Activated CD4-positive, alpha-beta T cell treated with anti-CD3 and anti-CD28 coated beads for 36 hours (primary cell): ENCODE results near the gene CCSER1. TPM values are rescaled to one million over a fixed set of nuclear protein-coding genes. Genes with fewer than 3 reads are reported as not detected.
"Not testable (repeated sequence)": the region's sequence is repeated elsewhere in the genome, so short reads cannot be mapped to it uniquely, and the experiment has no call there.

ENCODE experiments used
- ATAC-seq: fragments of 200-7000 bp; cut with Tn5 transposase; one replicate; pipeline ENCODE4 v1.10.0; 2021; ENCODE audit warnings: mild to moderate bottlenecking, moderate library complexity
- CTCF ChIA-PET: fragments of 350-600 bp; sonication (Branson Sonifier 250); formaldehyde crosslinking; loops from one replicate; lab custom pipeline; 2021; ENCODE audit warnings: antibody characterized with exemption; lab: Charles Lee
- POLR2A ChIA-PET: fragments of 350-600 bp; sonication (Branson Sonifier 250); formaldehyde crosslinking; loops from one replicate; lab custom pipeline; 2021; ENCODE audit warnings: antibody characterized with exemption, inconsistent platforms; lab: Charles Lee
- DNase-seq: peaks from one replicate; pipeline ENCODE4 v3.0.0-alpha.2; 2020
- H3K27ac Mint-ChIP-seq: one replicate; pipeline ENCODE4 v1.8.0; 2021; ENCODE audit warnings: mixed read lengths
- H3K27me3 Mint-ChIP-seq: one replicate; pipeline ENCODE4 v1.8.0; 2021; ENCODE audit warnings: mixed read lengths
- H3K36me3 Mint-ChIP-seq: one replicate; pipeline ENCODE4 v1.8.0; 2021; ENCODE audit warnings: low read depth, mixed read lengths
- H3K4me1 Mint-ChIP-seq: one replicate; pipeline ENCODE4 v1.8.0; 2021; ENCODE audit warnings: mixed read lengths
- H3K4me3 Mint-ChIP-seq: one replicate; pipeline ENCODE4 v1.8.0; 2021; ENCODE audit warnings: mild to moderate bottlenecking, moderate library complexity, mixed read lengths
- H3K9me3 Mint-ChIP-seq: one replicate; pipeline ENCODE4 v1.8.0; 2021; ENCODE audit warnings: low read depth, mixed read lengths
- intact Hi-C, 2 experiments: fragments of 100-400 bp; cut with DNase I in 1 of 2; cut with micrococcal nuclease in 1 of 2; formaldehyde crosslinking; loops; one replicate each; pipeline versions ENCODE4 v1.14.2 to v1.15.1; 2022 to 2024; cut with DNase I, micrococcal nuclease
- total RNA-seq, 2 experiments: library from RNA; stranded (reverse); gene quantifications; one replicate each; pipeline ENCODE4 v1.2.3, GENCODE V29; 2021

The CCSER1 gene
- total RNA-seq, 2 experiments from 2014 or later = 0.14 TPM; not detected in 1

- no peak for ATAC-seq
- Mint-ChIP-seq H3K4me1 (no peaks in the 10 kb centered on the region), H3K4me3 (no peak overlapping the region), H3K27me3 (no peaks in the 10 kb centered on the region), H3K9me3 (peaks cover 15% of the 10 kb centered on the region), H3K27ac (no peak overlapping the region), H3K36me3 (no peaks in the 10 kb centered on the region)
- POLR2A ChIA-PET = interaction anchor here (0.7 kb wide), 1 partner anchor 1390 kb away, joined by 3 read pairs; no protein-coding TSS in a partner anchor
- no peak for DNase-seq
- intact Hi-C loops = no loop called here
- CTCF ChIA-PET = no interaction called here
These were observed 1326.9 kb downstream of the CCSER1 start for GRCh38 chr4:91454111-91454510.

- H3K27ac Mint-ChIP-seq, intact Hi-C loops, CTCF ChIA-PET, H3K36me3 Mint-ChIP-seq, DNase-seq, H3K4me3 Mint-ChIP-seq, ATAC-seq, H3K27me3 Mint-ChIP-seq, POLR2A ChIA-PET, H3K4me1 Mint-ChIP-seq: not testable (repeated sequence)
- H3K9me3 Mint-ChIP-seq = peaks cover 19% of the 10 kb centered on the region
These were observed 1335.4 kb downstream of the CCSER1 start for GRCh38 chr4:91462566-91462965.

- ChIA-PET CTCF (no interaction called here), POLR2A (no interaction called here)
- peaks cover 3% of the 10 kb centered on the region for H3K9me3 Mint-ChIP-seq
- no peaks in the 10 kb centered on the region for H3K27me3 Mint-ChIP-seq
- no peak for ATAC-seq
- DNase-seq = no peak
- intact Hi-C loops = no loop called here
- H3K36me3 Mint-ChIP-seq = no peaks in the 10 kb centered on the region
- no peaks in the 10 kb centered on the region for H3K4me1 Mint-ChIP-seq
- H3K4me3 Mint-ChIP-seq = no peak overlapping the region
- no peak overlapping the region for H3K27ac Mint-ChIP-seq
These were observed 1343.5 kb downstream of the CCSER1 start for GRCh38 chr4:91470671-91471070.

- ChIA-PET POLR2A (no interaction called here), CTCF (no interaction called here)
- intact Hi-C loops = no loop called here
- no peak for DNase-seq
- H3K36me3 Mint-ChIP-seq = no peaks in the 10 kb centered on the region
- H3K4me1 Mint-ChIP-seq = no peaks in the 10 kb centered on the region
- no peaks in the 10 kb centered on the region for H3K27me3 Mint-ChIP-seq
- H3K27ac Mint-ChIP-seq = no peak overlapping the region
- no peak for ATAC-seq
- no peak overlapping the region for H3K4me3 Mint-ChIP-seq
- peaks cover 6% of the 10 kb centered on the region for H3K9me3 Mint-ChIP-seq
These were observed 1344.1 kb downstream of the CCSER1 start for GRCh38 chr4:91471280-91471679.

- no peak overlapping the region for H3K4me3 Mint-ChIP-seq
- no peaks in the 10 kb centered on the region for H3K27me3 Mint-ChIP-seq
- H3K9me3 Mint-ChIP-seq = peaks cover 9% of the 10 kb centered on the region
- no peaks in the 10 kb centered on the region for H3K4me1 Mint-ChIP-seq
- ChIA-PET POLR2A (no interaction called here), CTCF (no interaction called here)
- DNase-seq (no peak), ATAC-seq (no peak)
- no peaks in the 10 kb centered on the region for H3K36me3 Mint-ChIP-seq
- intact Hi-C loops = no loop called here
- no peak overlapping the region for H3K27ac Mint-ChIP-seq
These were observed 1344.9 kb downstream of the CCSER1 start for GRCh38 chr4:91472046-91472445.

- peaks cover 19% of the 10 kb centered on the region for H3K9me3 Mint-ChIP-seq
- H3K4me3 Mint-ChIP-seq = no peak overlapping the region
- H3K36me3 Mint-ChIP-seq = no peaks in the 10 kb centered on the region
- ChIA-PET POLR2A (no interaction called here), CTCF (no interaction called here)
- no peaks in the 10 kb centered on the region for H3K4me1 Mint-ChIP-seq
- no peaks in the 10 kb centered on the region for H3K27me3 Mint-ChIP-seq
- intact Hi-C loops = no loop called here
- no peak for DNase-seq
- no peak overlapping the region for H3K27ac Mint-ChIP-seq
- no peak for ATAC-seq
These were observed 1358.2 kb downstream of the CCSER1 start for GRCh38 chr4:91485415-91485814.

- ATAC-seq (no peak), DNase-seq (no peak)
- no peak overlapping the region for H3K27ac Mint-ChIP-seq
- no peaks in the 10 kb centered on the region for H3K27me3 Mint-ChIP-seq
- POLR2A ChIA-PET = no interaction called here
- intact Hi-C loops = no loop called here
- H3K9me3 Mint-ChIP-seq = peaks cover 13% of the 10 kb centered on the region
- H3K4me3 Mint-ChIP-seq = no peak overlapping the region
- CTCF ChIA-PET = no interaction called here
- H3K4me1 Mint-ChIP-seq = no peaks in the 10 kb centered on the region
- no peaks in the 10 kb centered on the region for H3K36me3 Mint-ChIP-seq
These were observed 1361.8 kb downstream of the CCSER1 start for GRCh38 chr4:91488946-91489345.

GRCh38 chr4:91497892-91498291 is 1370.7 kb downstream of the CCSER1 start:
- intact Hi-C loops = no loop called here
- ChIA-PET POLR2A (no interaction called here), CTCF (interaction anchor here (0.7 kb wide), 1 partner anchor 233 kb away, joined by 4 read pairs; no protein-coding TSS in a partner anchor)
- no peak for ATAC-seq
- Mint-ChIP-seq H3K4me1 (no peaks in the 10 kb centered on the region), H3K4me3 (no peak overlapping the region), H3K27me3 (no peaks in the 10 kb centered on the region), H3K36me3 (no peaks in the 10 kb centered on the region), H3K9me3 (peaks cover 5% of the 10 kb centered on the region), H3K27ac (no peak overlapping the region)
- no peak for DNase-seq

GRCh38 chr4:91502365-91502764 is 1375.2 kb downstream of the CCSER1 start:
- no peaks in the 10 kb centered on the region for H3K27me3 Mint-ChIP-seq
- no peaks in the 10 kb centered on the region for H3K36me3 Mint-ChIP-seq
- intact Hi-C loops = no loop called here
- no peak for DNase-seq
- ChIA-PET CTCF (no interaction called here), POLR2A (no interaction called here)
- H3K4me3 Mint-ChIP-seq = no peak overlapping the region
- H3K27ac Mint-ChIP-seq = no peak overlapping the region
- ATAC-seq = no peak
- H3K4me1 Mint-ChIP-seq = no peaks in the 10 kb centered on the region
- peaks cover 12% of the 10 kb centered on the region for H3K9me3 Mint-ChIP-seq

GRCh38 chr4:91513326-91513725 is 1386.1 kb downstream of the CCSER1 start:
- Mint-ChIP-seq H3K4me3 (no peak overlapping the region), H3K27ac (no peak overlapping the region), H3K36me3 (no peaks in the 10 kb centered on the region), H3K9me3 (peaks cover 22% of the 10 kb centered on the region), H3K4me1 (no peaks in the 10 kb centered on the region), H3K27me3 (no peaks in the 10 kb centered on the region)
- ChIA-PET POLR2A (no interaction called here), CTCF (no interaction called here)
- intact Hi-C loops = no loop called here
- ATAC-seq (no peak), DNase-seq (no peak)

GRCh38 chr4:91519155-91519554 is 1392.0 kb downstream of the CCSER1 start:
- ATAC-seq (no peak), DNase-seq (no peak)
- H3K27me3 Mint-ChIP-seq = no peaks in the 10 kb centered on the region
- intact Hi-C loops = no loop called here
- ChIA-PET POLR2A (no interaction called here), CTCF (interaction anchor here (0.7 kb wide), 1 partner anchor 75 kb away, joined by 3 read pairs; no protein-coding TSS in a partner anchor)
- peaks cover 11% of the 10 kb centered on the region for H3K9me3 Mint-ChIP-seq
- H3K27ac Mint-ChIP-seq = no peak overlapping the region
- H3K36me3 Mint-ChIP-seq = no peaks in the 10 kb centered on the region
- no peaks in the 10 kb centered on the region for H3K4me1 Mint-ChIP-seq
- no peak overlapping the region for H3K4me3 Mint-ChIP-seq

- H3K9me3 Mint-ChIP-seq = peaks cover 12% of the 10 kb centered on the region
- H3K4me1 Mint-ChIP-seq = no peaks in the 10 kb centered on the region
- CTCF ChIA-PET = interaction anchor here (0.6 kb wide), 1 partner anchor 504 kb away, joined by 3 read pairs; no protein-coding TSS in a partner anchor
These were observed 1398.4 kb downstream of the CCSER1 start for GRCh38 chr4:91525621-91526020.

More at GRCh38 chr4:91525621-91526020, 1398.4 kb downstream of the CCSER1 start:
- intact Hi-C loops = no loop called here
- no peaks in the 10 kb centered on the region for H3K27me3 Mint-ChIP-seq
- POLR2A ChIA-PET = no interaction called here
- no peak overlapping the region for H3K4me3 Mint-ChIP-seq
- ATAC-seq = no peak
- no peaks in the 10 kb centered on the region for H3K36me3 Mint-ChIP-seq
- DNase-seq = no peak
- no peak overlapping the region for H3K27ac Mint-ChIP-seq
